ENCODE measurements around the gene MYCN. TPM values are rescaled to one million over a fixed set of nuclear protein-coding genes. Genes with fewer than 3 reads are reported as not detected.
"Not testable (repeated sequence)": the region's sequence is repeated elsewhere in the genome, so short reads cannot be mapped to it uniquely, and the experiment has no call there.

Gene MYCN
- not detected in 2 replicates for total RNA-seq (2014; rRNA removed; shearing (Covaris generic); ENCODE audit: low replicate concordance)

DNA sequence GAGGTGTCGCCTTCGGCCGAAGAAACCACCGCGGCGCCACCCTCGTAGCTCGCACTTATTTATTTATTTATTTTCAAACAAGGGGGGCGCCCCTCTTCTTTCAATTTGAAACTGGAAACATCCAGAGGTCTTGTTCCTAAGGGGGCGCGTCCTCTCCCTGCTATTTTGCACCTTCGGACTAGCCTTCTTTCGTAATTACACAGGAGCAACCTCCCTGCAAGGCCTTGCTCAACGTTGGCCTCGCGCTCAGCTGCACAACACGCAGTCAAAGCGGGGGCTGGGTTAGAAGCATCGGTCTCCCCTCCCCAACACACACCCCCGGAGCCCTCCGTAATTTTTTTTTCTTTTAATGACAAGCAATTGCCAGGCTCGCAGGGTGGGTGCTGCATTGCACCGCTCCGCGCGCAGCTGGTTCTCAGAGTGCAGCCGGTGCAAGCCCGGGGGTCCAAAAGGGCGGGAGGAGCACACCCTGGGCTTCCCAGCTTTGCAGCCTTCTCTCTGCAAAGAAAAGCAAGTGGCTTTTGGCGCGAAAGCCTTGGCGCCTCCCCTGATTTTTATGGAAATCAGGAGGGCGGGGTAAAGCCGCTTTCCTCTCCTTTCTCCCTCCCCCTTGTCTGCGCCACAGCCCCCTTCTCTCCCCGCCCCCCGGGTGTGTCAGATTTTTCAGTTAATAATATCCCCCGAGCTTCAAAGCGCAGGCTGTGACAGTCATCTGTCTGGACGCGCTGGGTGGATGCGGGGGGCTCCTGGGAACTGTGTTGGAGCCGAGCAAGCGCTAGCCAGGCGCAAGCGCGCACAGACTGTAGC lies at the start of gene MYCN:
TSS of gene MYCN (plus strand) at position 697 of the 807 bp plus-strand sequence. CDS start 1,515 bp downstream, outside the sequence.
- Histone ChIP-seq H3K27me3 (peaks cover 51% of the 10 kb centered on the region), H3K9me3 (no peaks in the 10 kb centered on the region), H3K36me3 (no peaks in the 10 kb centered on the region), H3K4me3 (peak within 1 kb of the TSS; percentile 41)
- DNase-seq, result no peak

DNA sequence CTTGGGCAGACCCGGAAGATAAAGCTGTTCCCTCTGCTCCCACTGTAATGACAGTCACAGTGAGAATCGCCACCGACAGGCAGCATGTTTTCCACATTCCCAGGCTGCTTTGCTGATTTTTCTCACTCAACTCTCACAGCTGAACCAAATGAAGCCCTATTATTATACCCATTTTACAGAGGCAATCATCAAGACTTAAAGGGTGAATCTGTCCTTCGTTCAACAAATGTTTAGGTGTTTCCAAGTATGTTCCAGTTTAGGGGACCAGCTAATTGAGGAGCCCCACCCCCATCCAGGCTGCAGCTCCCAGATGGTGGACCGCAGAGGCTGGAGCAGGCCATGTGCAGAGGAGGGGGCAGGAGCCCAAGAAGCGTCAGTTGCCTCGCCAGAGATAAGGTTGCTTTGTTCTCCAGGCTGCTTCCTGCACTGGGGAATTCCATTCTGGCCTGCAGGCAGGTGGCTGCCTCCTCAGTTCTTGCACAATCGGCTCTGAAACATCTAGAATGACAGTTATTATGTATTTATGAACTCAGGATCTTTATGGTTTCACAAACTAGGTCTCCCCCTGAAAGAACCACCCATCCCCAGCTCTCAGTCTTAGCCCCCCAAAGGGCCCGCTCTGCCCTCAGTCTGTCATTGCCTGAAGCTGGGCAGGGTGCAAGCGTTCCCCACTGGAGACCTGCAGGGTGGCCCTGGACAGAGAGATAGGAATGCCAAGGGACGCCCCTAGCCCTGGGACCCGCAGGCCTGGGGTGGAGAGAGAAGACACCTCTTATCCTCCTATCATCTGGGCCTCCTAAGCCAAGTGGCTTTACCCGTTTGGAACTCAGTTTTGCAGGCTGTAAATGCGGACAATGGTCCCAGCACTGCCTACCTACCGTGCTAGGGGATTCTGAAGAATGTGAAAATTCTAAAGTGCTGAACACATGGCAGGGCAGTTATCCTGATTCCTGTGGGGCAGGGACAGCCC lies 49.1 kb upstream of the MYCN start:
- no peaks in the 10 kb centered on the region for H3K36me3 ChIP-seq
- H3K9me3 ChIP-seq, result no peaks in the 10 kb centered on the region
- DNase-seq, result no peak
- H3K27me3 ChIP-seq, result no peaks in the 10 kb centered on the region
- H3K4me3 ChIP-seq, result no peak overlapping the region

DNA sequence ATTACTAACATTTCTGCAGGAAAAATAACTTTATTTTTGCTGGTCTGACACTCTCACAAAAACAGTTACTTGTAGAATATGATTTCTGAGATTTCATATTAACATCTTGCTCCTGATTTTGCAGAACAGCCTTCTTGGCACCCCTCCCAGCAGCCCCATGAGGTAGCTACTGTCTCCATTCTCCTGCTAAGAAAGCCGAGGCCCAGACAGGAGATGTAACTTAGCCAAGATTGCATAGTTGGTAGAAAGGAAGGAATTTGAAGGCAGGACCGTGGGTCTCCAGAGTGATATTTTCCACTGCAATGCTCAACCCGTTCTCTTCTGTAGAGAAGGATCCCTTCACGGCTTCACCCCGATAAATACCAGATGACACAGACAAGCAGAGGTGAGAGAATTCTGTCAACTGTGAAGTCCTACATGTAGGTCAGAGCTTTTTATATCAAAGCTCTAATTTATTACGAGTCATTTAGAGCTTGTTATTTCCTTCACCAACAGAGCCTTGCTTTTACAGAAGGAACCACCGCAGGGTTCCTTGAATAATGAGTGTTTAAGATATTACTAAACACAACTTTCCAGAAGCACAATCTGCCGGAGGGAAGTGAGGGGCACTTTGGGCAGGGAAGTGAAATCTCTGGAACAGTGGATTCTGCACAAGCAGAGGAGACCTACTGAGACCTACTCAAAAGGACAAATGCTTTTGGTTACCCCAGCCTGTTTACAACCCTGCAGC lies 48.0 kb upstream of the MYCN start:
- no peaks in the 10 kb centered on the region for H3K27me3 ChIP-seq
- no peaks in the 10 kb centered on the region for H3K36me3 ChIP-seq
- DNase-seq, result no peak
- H3K9me3 ChIP-seq, result no peaks in the 10 kb centered on the region
- H3K4me3 ChIP-seq, result no peak overlapping the region

DNA sequence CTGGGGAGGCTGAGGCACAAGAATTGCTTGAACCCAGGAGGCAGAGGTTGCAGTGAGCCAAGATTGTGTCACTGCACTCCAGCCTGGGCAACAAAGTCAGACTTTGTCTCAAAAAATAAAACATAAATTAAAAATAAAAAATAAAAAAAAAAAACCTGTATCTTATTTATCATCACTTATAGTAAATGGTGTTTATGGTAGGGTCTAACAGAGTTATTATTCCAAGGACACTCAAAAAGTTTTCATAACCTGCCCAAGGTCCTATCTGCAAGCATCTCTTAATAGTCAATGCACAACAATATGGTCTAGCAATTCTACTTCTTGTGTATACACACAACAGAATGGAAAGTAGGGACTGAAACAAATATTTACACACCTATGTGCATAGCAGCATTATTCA lies 47.3 kb upstream of the MYCN start:
- H3K27me3 ChIP-seq, result no peaks in the 10 kb centered on the region
- H3K9me3 ChIP-seq, result no peaks in the 10 kb centered on the region
- DNase-seq, result no peak
- no peaks in the 10 kb centered on the region for H3K36me3 ChIP-seq
- H3K4me3 ChIP-seq, result no peak overlapping the region

DNA sequence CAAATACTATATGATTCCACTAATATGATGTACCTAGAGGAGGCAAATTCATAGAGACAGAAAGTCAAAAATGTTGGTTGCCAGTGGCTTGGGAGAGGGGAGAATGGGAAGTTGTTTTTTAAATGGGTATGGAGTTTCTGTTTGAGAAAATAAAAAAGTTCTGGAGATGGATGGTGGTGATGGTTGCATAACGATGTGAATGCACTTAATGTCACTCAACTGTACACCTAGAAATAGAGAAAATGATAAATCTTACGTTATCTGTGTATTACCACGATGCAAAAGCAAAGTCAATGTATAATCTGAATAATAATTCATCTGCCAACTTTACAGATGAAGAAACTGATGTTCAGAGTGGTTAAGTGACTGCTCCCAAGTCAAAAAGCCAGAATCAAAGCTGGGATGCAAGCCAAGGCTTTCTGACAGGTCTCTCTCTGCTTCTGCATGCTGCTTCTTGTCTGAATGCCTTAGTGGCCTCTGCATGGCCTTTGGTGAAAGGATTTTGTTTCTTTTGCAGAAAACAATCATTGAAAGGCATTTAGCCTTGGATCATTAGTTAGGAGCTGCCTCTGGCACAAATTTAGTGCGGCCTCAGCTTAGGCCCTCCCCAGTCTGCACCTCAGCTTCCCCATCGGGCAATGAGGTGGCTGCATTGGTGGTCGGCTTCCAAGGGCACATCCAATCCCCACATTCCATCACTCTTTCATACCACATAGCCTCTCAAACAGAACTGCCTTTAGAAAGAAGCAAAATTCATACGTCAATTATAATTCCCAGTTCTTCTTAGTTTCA lies 46.5 kb upstream of the MYCN start:
- Histone ChIP-seq H3K36me3 (no peaks in the 10 kb centered on the region), H3K27me3 (no peaks in the 10 kb centered on the region), H3K9me3 (no peaks in the 10 kb centered on the region), H3K4me3 (no peak overlapping the region)
- no peak for DNase-seq

DNA sequence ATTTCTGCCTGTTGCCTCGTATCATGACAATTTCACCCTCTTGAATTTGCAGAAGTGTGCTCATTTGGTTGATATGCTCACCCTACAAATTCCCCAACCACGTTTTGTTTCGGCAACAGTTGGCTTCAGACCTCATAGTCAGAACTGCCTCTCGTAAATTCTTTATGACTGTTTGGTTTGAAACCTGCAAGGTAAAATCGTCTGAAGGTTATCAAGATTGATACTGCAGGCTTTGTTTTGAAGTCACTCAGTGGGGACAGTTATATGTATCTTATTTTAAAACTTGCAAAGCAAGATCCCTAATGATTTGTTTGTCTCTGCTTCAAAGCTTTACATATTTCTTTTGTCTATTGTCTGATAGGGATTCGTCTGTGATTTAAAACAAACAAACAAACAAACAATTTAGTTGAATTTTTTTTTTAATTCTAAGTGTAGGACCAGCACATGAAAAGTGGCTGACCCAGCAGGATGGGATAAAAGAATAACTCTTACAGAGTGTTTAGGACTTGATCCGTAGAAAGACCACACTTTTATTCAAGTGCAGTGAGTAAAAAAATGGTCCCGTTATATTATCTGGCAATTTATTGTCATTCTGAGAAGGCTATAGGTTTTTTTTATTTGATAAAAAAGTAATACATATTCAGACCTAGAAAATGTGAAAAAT lies 45.7 kb upstream of the MYCN start:
- Histone ChIP-seq H3K27me3 (no peaks in the 10 kb centered on the region), H3K36me3 (no peaks in the 10 kb centered on the region), H3K4me3 (no peak overlapping the region), H3K9me3 (no peaks in the 10 kb centered on the region)
- no peak for DNase-seq

DNA sequence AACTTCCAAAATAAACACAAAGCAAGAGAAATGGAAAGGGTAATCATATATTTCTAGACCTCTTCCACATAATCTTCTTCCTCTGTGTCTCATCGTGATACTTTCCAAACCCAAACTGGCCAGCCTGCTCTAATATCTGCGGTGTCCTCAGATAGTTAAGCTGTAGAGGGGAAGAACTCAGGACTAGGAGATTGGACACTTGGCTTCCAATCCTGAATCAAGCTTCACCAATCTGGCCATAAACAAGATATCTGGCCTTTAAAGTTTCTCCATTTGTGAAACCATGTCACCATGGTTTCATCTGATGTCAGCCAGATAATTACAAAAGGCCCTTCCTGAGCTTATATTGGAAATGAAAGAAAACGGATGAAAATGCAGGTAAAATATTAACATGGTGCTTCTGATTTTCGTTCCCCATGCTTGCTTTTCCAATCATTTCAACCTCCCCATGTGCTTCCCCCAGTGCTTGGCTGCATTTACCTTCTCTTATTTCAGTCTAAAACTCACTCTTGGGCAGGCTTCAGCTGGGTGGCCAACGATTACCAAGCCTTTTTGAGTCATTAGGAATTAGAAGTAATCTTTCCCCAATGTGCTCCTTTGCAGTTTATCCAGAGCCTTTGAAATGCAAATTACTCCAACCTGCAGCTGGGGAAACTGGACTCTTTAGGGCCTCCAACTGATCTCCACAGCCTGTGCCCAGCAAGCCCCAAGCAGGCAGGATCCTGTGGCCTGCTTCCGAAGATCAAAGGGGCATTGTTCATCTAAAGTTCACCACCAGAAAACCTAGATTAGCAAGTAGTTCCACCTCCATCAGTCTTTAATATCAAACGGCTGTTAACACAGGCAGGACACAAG lies 44.5 kb upstream of the MYCN start:
- H3K36me3 ChIP-seq, result no peaks in the 10 kb centered on the region
- H3K27me3 ChIP-seq, result no peaks in the 10 kb centered on the region
- no peaks in the 10 kb centered on the region for H3K9me3 ChIP-seq
- no peak for DNase-seq
- no peak overlapping the region for H3K4me3 ChIP-seq

DNA sequence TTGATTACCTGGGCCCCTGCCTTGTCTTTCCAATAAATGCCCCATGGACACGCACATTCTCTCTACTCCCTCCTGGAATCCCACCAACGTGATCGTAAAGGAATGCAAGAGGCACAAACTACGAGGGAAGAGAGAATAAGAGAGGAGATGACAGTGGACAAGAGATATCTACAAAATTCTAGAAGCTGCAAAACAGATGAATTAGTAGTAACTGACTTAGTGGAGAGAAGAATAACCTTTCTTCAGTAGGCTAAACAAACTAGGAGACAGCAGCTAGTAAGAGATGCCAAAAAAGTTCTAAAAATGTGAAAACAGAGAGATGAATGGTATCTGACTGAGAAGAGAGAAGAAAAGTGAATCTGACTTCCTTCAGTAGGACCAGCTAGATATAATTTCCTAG lies 43.5 kb upstream of the MYCN start:
- no peak overlapping the region for H3K4me3 ChIP-seq
- H3K36me3 ChIP-seq, result no peaks in the 10 kb centered on the region
- H3K9me3 ChIP-seq, result no peaks in the 10 kb centered on the region
- no peaks in the 10 kb centered on the region for H3K27me3 ChIP-seq
- no peak for DNase-seq

DNA sequence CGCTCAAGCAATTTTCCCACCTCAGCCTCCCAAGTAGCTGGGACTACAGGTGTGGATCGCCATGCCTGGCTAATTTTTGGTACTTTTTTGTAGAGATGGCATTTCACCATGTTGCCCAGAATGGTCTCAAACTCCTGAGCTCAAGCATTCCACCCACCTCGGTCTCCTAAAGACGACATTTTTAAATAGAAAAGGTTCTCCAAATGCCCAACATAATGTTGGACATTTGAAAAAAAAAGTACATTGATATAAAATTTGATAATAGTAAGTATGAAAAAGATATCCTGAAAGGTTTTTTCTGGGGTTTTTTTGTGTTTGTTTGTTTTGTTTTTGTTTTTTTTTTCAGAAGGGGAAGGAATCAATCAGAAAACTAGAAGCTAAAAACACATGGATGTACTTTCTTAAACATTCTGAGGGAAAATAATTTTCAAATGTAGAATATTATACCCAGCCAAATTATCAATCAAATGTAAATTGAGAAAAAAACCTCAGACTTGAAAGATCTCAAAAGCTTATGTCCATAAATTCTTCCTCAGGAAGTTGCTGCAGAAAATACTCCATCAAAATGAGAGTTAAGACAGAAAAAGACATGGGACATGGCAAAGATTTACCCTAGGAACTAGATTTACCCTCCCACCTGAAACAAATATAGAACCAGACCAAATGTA lies 42.8 kb upstream of the MYCN start:
- Histone ChIP-seq H3K9me3 (no peaks in the 10 kb centered on the region), H3K4me3 (no peak overlapping the region), H3K36me3 (no peaks in the 10 kb centered on the region), H3K27me3 (no peaks in the 10 kb centered on the region)
- DNase-seq, result no peak

DNA sequence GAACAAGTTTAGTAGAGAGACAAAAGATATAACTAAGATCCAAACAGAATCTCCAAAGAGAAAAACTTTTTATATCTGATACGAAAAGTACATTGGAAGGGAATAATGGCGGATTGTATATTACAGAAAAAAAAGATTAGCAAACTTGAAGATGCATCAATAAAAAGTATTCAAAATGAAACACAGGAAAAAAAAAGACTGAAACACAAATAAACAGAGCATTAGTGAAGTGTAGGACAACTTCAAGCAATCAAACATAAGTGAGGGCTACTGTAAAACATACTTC lies 41.1 kb upstream of the MYCN start:
- no peaks in the 10 kb centered on the region for H3K27me3 ChIP-seq
- no peak for DNase-seq
- H3K9me3 ChIP-seq, result no peaks in the 10 kb centered on the region
- H3K36me3 ChIP-seq, result no peaks in the 10 kb centered on the region
- no peak overlapping the region for H3K4me3 ChIP-seq

DNA sequence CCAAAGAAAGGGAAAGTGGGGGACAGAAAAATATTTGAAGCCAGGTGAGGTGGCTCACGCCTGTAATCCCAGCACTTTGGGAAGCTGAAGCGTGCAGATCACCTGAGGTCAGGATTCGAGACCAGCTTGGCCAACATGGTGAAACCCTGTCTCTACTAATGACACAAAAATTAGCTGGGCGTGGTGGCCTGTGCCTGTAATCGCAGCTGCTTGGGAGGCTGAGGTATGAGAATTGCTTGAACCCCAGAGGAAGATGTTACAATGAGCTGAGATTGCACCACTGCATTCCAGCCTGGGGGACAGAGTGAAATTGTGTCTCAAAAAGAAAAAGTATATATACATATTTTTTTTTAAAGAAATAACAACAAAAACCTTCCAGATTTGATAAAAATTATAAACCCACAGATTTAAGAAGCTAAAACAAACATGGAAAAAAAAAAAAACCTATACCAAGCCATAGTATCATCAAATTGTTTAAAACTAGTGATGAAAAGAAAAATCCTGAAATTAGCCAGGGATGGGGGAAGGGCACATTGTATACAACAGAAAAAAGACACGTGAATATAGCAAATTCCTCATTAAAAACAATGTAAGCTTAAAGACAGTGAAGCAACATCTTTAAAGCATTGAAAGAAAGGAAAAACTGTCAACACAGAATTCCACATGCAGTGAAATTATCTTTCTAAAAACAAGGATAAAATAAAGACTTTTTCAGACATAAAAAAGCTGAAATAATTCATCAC lies 40.4 kb upstream of the MYCN start:
- Histone ChIP-seq H3K36me3 (no peaks in the 10 kb centered on the region), H3K27me3 (no peaks in the 10 kb centered on the region), H3K4me3 (no peak overlapping the region), H3K9me3 (no peaks in the 10 kb centered on the region)
- DNase-seq, result no peak

DNA sequence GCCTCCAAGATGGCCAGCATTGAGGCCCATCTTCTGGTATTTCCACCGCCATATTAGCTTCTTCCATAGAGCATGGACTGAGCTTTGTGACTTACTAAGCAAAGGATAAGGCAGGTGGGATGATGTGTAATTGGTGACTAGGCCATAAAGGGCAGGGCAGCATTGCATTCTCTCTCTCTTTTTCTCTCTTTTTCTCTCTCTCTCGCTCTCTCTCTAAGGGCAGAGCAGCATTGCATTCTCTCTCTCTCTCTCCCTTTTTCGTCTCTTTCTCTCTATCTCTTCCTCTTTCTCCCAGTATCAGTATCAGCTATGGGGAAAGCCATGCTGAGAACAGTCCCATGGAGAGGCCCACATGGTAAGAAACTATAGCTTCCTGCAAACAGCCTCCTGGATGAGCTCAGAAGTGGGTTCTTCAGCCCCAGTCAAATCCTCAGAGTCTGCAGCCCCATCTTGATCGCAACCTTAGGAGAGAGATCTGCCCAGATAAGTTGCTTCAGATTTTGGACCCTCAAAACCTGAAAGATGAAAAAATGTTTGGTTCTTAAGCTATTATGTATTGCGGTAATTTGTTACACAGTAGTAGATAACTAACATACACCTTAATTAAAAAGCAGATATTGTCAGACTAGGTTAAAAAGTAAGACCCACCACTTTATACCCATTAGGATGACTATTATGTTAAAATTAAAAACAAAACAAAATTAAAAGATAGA lies 39.1 kb upstream of the MYCN start:
- no peaks in the 10 kb centered on the region for H3K27me3 ChIP-seq
- no peak overlapping the region for H3K4me3 ChIP-seq
- H3K9me3 ChIP-seq, result no peaks in the 10 kb centered on the region
- DNase-seq, result no peak
- no peaks in the 10 kb centered on the region for H3K36me3 ChIP-seq

DNA sequence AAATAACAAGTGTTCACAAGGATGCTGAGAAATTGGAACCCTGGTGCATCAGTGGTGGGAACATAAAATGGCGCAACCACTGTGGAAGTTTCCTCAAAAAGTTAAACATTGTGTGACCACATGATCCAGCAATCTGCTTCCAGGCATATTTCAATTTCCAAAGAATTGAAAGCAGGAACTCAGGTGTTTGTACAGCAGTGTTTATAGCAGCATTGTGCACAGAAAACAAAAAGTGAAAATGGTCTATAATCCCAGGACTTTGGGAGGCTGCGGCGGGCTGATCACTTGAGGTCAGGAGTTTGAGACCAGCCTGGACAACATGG lies 38.6 kb upstream of the MYCN start:
- H3K27me3 ChIP-seq, result no peaks in the 10 kb centered on the region
- no peaks in the 10 kb centered on the region for H3K9me3 ChIP-seq
- H3K36me3 ChIP-seq, result no peaks in the 10 kb centered on the region
- DNase-seq, result no peak
- H3K4me3 ChIP-seq, result no peak overlapping the region

DNA sequence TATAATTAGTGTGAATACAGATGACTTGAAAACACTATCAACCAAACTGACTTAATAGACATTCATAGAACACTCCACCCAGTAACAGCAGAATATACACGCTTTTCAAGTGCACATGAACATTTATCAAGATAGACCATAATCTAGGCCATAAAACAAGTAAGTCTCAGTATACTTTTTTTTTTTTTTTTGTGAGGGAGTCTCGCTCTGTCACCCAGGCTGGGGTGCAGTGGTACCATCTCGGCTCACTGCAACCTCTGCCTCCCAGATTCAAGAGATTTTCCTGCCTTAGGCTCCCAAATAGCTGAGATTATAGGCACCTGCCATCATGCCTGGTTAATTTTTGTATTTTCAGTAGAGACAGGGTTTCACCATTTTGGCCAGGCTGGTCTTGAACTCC lies 36.4 kb upstream of the MYCN start:
- not testable (repeated sequence) for H3K27me3 ChIP-seq, H3K4me3 ChIP-seq, H3K9me3 ChIP-seq, H3K36me3 ChIP-seq, DNase-seq
